GM21447 (cell line): ENCODE results near the gene GPR132.
A peak's percentile ranks its signal among the peaks of the same experiment; 100 is the strongest.

Experiments
- ATAC-seq: cut with Tn5 transposase; IDR thresholded peaks from one replicate; pipeline ENCODE4 v1.9.1; 2021; ENCODE audit not compliant: unreplicated experiment

Gene GPR132

GRCh38 chr14:105023144-105023543 lies 42.1 kb downstream of the GPR132 start:
- no peak for ATAC-seq

- ATAC-seq = no peak
Observed at GRCh38 chr14:105022276-105022670, 43.0 kb downstream of the GPR132 start.

- peak; percentile 2 for ATAC-seq
Observed at GRCh38 chr14:105021656-105022275, 43.5 kb downstream of the GPR132 start.

GRCh38 chr14:105020815-105021655 lies 44.2 kb downstream of the GPR132 start, which contains the start of gene CDCA4:
Gene CDCA4 (minus strand): TSS chr14:105021083. CDS start chr14:105011929, 9,154 bp downstream.
- ATAC-seq = peak; percentile 72

GRCh38 chr14:105019861-105020814 lies 45.1 kb downstream of the GPR132 start:
- peak; percentile 25 for ATAC-seq

- no peak for ATAC-seq
Observed at GRCh38 chr14:105018414-105018813, 46.8 kb downstream of the GPR132 start.

- ATAC-seq = no peak
Observed at GRCh38 chr14:105015905-105016304, 49.3 kb downstream of the GPR132 start.

GRCh38 chr14:105015242-105015641 lies 50.0 kb downstream of the GPR132 start:
- no peak for ATAC-seq

- no peak for ATAC-seq
Observed at GRCh38 chr14:105014631-105015030, 50.6 kb downstream of the GPR132 start.

GRCh38 chr14:105014032-105014431 lies 51.2 kb downstream of the GPR132 start:
- no peak for ATAC-seq

GRCh38 chr14:105013150-105013785 lies 52.0 kb downstream of the GPR132 start:
- ATAC-seq = no peak

GRCh38 chr14:105012171-105012985 lies 52.9 kb downstream of the GPR132 start:
- no peak for ATAC-seq

GRCh38 chr14:105011312-105011990 lies 53.8 kb downstream of the GPR132 start:
- no peak for ATAC-seq

GRCh38 chr14:105010891-105011291 lies 54.3 kb downstream of the GPR132 start:
- ATAC-seq = no peak

GRCh38 chr14:105010106-105010505 lies 55.1 kb downstream of the GPR132 start:
- ATAC-seq = no peak

GRCh38 chr14:105007593-105008264 lies 57.5 kb downstream of the GPR132 start:
- no peak for ATAC-seq

- ATAC-seq = no peak
Observed at GRCh38 chr14:105006831-105007592, 58.2 kb downstream of the GPR132 start.
